ENCODE measurements around the gene ITIH1. TPM values are rescaled to one million over a fixed set of nuclear protein-coding genes. Genes with fewer than 3 reads are reported as not detected.

ITIH1 gene
- total and polyA plus RNA-seq, 2 experiments from 2014 or later: not detected

GRCh38 chr3:52769786-52770455 is 7.5 kb upstream of the ITIH1 start:
- peak overlapping the region; percentile 96 for H3K4me2 ChIP-seq
- no peaks in the 10 kb centered on the region for H3K27me3 ChIP-seq (ENCODE audit: insufficient read depth)
- H3F3A ChIP-seq (replicated peaks; ENCODE audit: low read depth): 0 out of 2 replicates have a peak, but pooled peaks cover 3% of the 10 kb centered on the region
- Mint-ChIP-seq H3K4me3 (peak overlapping the region; percentile 86), H3K27ac (peak overlapping the region; percentile 90), H3K4me1 (peaks cover 7% of the 10 kb centered on the region; the same call in 2 of the 3 replicates), H3K27me3 (ENCODE audit: insufficient read depth, low read depth, poor library complexity) (peaks cover 8% of the 10 kb centered on the region), H3K9me3 (no peaks in the 10 kb centered on the region), H3K36me3 (ENCODE audit: low read depth) (peaks cover 23% of the 10 kb centered on the region)
- H3K79me2 ChIP-seq (replicated peaks; ENCODE audit: insufficient read depth): peaks cover 29% of the 10 kb centered on the region
- H3K9me2 ChIP-seq (ENCODE audit: insufficient read depth): no peaks in the 10 kb centered on the region
- peaks cover 20% of the 10 kb centered on the region for H3K36me3 ChIP-seq (ENCODE audit: insufficient read depth)
- H2AFZ ChIP-seq: peak overlapping the region; percentile 100
- DNase-seq (ENCODE audit: low spot score) (peak; percentile 33), ATAC-seq (peak; percentile 7)
- H3K4me3 ChIP-seq: peak overlapping the region; percentile 84
- H3K4me1 ChIP-seq (ENCODE audit: insufficient read depth): peaks cover 8% of the 10 kb centered on the region
- peak overlapping the region; percentile 86 for H3K27ac ChIP-seq (ENCODE audit: low read depth)
- peaks cover 8% of the 10 kb centered on the region; the same call in 1 of the 2 replicates for H4K20me1 ChIP-seq (replicated peaks; ENCODE audit: insufficient read depth)
- TF ChIP-seq EZH2 (IDR thresholded peaks at IDR 0.05; ENCODE audit: low read depth, unreplicated experiment): no peak
- TF ChIP-seq EZH2phosphoT487 (IDR thresholded peaks at IDR 0.05; ENCODE audit: unreplicated experiment): no peak

- peaks cover 7% of the 10 kb centered on the region; the same call in 2 of the 3 replicates for H3K4me1 Mint-ChIP-seq
- Histone ChIP-seq H3K9me2 (ENCODE audit: insufficient read depth) (no peaks in the 10 kb centered on the region), H3K4me2 (peak within 1 kb of the TSS; percentile 96), H3F3A (replicated peaks; ENCODE audit: low read depth) (0 out of 2 replicates have a peak, but pooled peaks cover 3% of the 10 kb centered on the region), H3K36me3 (ENCODE audit: insufficient read depth) (peaks cover 14% of the 10 kb centered on the region), H4K20me1 (replicated peaks; ENCODE audit: insufficient read depth) (peaks cover 8% of the 10 kb centered on the region; the same call in 1 of the 2 replicates), H3K79me2 (replicated peaks; ENCODE audit: insufficient read depth) (peaks cover 29% of the 10 kb centered on the region), H3K27ac (ENCODE audit: low read depth) (peak within 1 kb of the TSS; percentile 89), H3K4me1 (ENCODE audit: insufficient read depth) (peaks cover 8% of the 10 kb centered on the region), H3K27me3 (ENCODE audit: insufficient read depth) (no peaks in the 10 kb centered on the region), H2AFZ (peak within 1 kb of the TSS; percentile 100), H3K4me3 (peak within 1 kb of the TSS; percentile 84)
- H3K27me3 Mint-ChIP-seq (ENCODE audit: insufficient read depth, low read depth, poor library complexity): peaks cover 8% of the 10 kb centered on the region
- peak; percentile 97 for ATAC-seq
- no peaks in the 10 kb centered on the region for H3K9me3 Mint-ChIP-seq
- H3K27ac Mint-ChIP-seq: peak within 1 kb of the TSS; percentile 97
- H3K36me3 Mint-ChIP-seq (ENCODE audit: low read depth): peaks cover 17% of the 10 kb centered on the region
- H3K4me3 Mint-ChIP-seq: peak within 1 kb of the TSS; percentile 86
- TF ChIP-seq EZH2 (IDR thresholded peaks at IDR 0.05; ENCODE audit: low read depth, unreplicated experiment) (no peak), CREB1 (CRISPR knock-in tag; IDR thresholded peaks at IDR 0.05; ENCODE audit: low read depth) (peak; percentile 82), POLR2AphosphoS5 (IDR thresholded peaks at IDR 0.05; ENCODE audit: low read depth) (peak; percentile 90)
- peak; percentile 96 for DNase-seq (ENCODE audit: low spot score)
Measured at GRCh38 chr3:52770496-52771333, 6.7 kb upstream of the ITIH1 start, which contains the start of gene NEK4. Gene NEK4 (minus strand): TSS chr3:52770940. CDS start chr3:52770746, 194 bp downstream.

- peaks cover 8% of the 10 kb centered on the region; the same call in 1 of the 2 replicates for H4K20me1 ChIP-seq (replicated peaks; ENCODE audit: insufficient read depth)
- peak overlapping the region; percentile 86 for H3K4me3 Mint-ChIP-seq
- peaks cover 7% of the 10 kb centered on the region; the same call in 2 of the 3 replicates for H3K4me1 Mint-ChIP-seq
- H3K79me2 ChIP-seq (replicated peaks; ENCODE audit: insufficient read depth): peaks cover 29% of the 10 kb centered on the region
- peak; percentile 43 for DNase-seq (ENCODE audit: low spot score)
- peak overlapping the region; percentile 97 for H3K27ac Mint-ChIP-seq
- H3F3A ChIP-seq (replicated peaks; ENCODE audit: low read depth): 0 out of 2 replicates have a peak, but pooled peaks cover 3% of the 10 kb centered on the region
- ATAC-seq: peak; percentile 16
- H3K4me3 ChIP-seq: peak overlapping the region; percentile 84
- peak overlapping the region; percentile 89 for H3K27ac ChIP-seq (ENCODE audit: low read depth)
- peaks cover 8% of the 10 kb centered on the region for H3K27me3 Mint-ChIP-seq (ENCODE audit: insufficient read depth, low read depth, poor library complexity)
- H3K36me3 Mint-ChIP-seq (ENCODE audit: low read depth): peaks cover 11% of the 10 kb centered on the region; the same call in 2 of the 3 replicates
- no peaks in the 10 kb centered on the region for H3K9me2 ChIP-seq (ENCODE audit: insufficient read depth)
- H3K27me3 ChIP-seq (ENCODE audit: insufficient read depth): no peaks in the 10 kb centered on the region
- H3K4me1 ChIP-seq (ENCODE audit: insufficient read depth): peaks cover 8% of the 10 kb centered on the region
- peak overlapping the region; percentile 96 for H3K4me2 ChIP-seq
- H3K9me3 Mint-ChIP-seq: no peaks in the 10 kb centered on the region
- peak overlapping the region; percentile 100 for H2AFZ ChIP-seq
- peaks cover 8% of the 10 kb centered on the region for H3K36me3 ChIP-seq (ENCODE audit: insufficient read depth)
- TF ChIP-seq ETS1 (IDR thresholded peaks at IDR 0.05): no peak
- no peak for TF ChIP-seq POLR2AphosphoS5 (IDR thresholded peaks at IDR 0.05; ENCODE audit: low read depth)
- no peak for TF ChIP-seq CREB1 (CRISPR knock-in tag; IDR thresholded peaks at IDR 0.05; ENCODE audit: low read depth)
- TF ChIP-seq JUNB (IDR thresholded peaks at IDR 0.05; ENCODE audit: unreplicated experiment): no peak
- TF ChIP-seq NANOG (IDR thresholded peaks at IDR 0.05; ENCODE audit: borderline replicate concordance): no peak
- TF ChIP-seq ZNF331 (CRISPR knock-in tag; IDR thresholded peaks at IDR 0.05; ENCODE audit: low read depth): no peak
- no peak for TF ChIP-seq STAT1 (IDR thresholded peaks at IDR 0.05; ENCODE audit: unreplicated experiment)
- TF ChIP-seq EZH2phosphoT487 (IDR thresholded peaks at IDR 0.05; ENCODE audit: unreplicated experiment): no peak
Measured at GRCh38 chr3:52771334-52771681, 6.1 kb upstream of the ITIH1 start.
